ENCODE measurements around the gene MID2.
"Not testable (repeated sequence)": the region's sequence is repeated elsewhere in the genome, so short reads cannot be mapped to it uniquely, and the experiment has no call there.

The MID2 gene

GRCh38 chrX:107780525-107780924 is 45.1 kb upstream of the MID2 start:
- no peak overlapping the region for H3K4me3 ChIP-seq (replicated peaks; ENCODE audit: insufficient read depth, low read length)
- TF ChIP-seq REST (IDR thresholded peaks at IDR 0.05; ENCODE audit: insufficient replicate concordance, low read depth): no peak
- TF ChIP-seq POLR2AphosphoS5 (IDR thresholded peaks at IDR 0.05; ENCODE audit: low read depth): no peak
- no peak for TF ChIP-seq GABPA (IDR thresholded peaks at IDR 0.05; ENCODE audit: low read depth)
- TF ChIP-seq CTCF (IDR thresholded peaks at IDR 0.05; ENCODE audit: insufficient read depth, low read length): no peak
- no peak for TF ChIP-seq SPI1 (IDR thresholded peaks at IDR 0.05; ENCODE audit: borderline replicate concordance, low read depth)
- DNase-seq (ENCODE audit: low read depth in 1 of 2, low spot score in 1 of 2): no peak
- no peaks in the 10 kb centered on the region for H3K27me3 ChIP-seq (ENCODE audit: insufficient read depth, poor library complexity, severe bottlenecking)
- H3K27ac ChIP-seq (replicated peaks): no peak overlapping the region

- TF ChIP-seq POLR2AphosphoS5 (IDR thresholded peaks at IDR 0.05; ENCODE audit: low read depth): no peak
- no peak for TF ChIP-seq SPI1 (IDR thresholded peaks at IDR 0.05; ENCODE audit: borderline replicate concordance, low read depth)
- no peak for TF ChIP-seq CTCF (IDR thresholded peaks at IDR 0.05; ENCODE audit: insufficient read depth, low read length)
- DNase-seq (ENCODE audit: low read depth in 1 of 2, low spot score in 1 of 2): no peak
- no peak overlapping the region for H3K27ac ChIP-seq (replicated peaks)
- no peak overlapping the region for H3K4me3 ChIP-seq (replicated peaks; ENCODE audit: insufficient read depth, low read length)
- H3K27me3 ChIP-seq (ENCODE audit: insufficient read depth, poor library complexity, severe bottlenecking): no peaks in the 10 kb centered on the region
Observed at GRCh38 chrX:107787827-107788226, 37.8 kb upstream of the MID2 start.

GRCh38 chrX:107804427-107804826 is 21.2 kb upstream of the MID2 start:
- TF ChIP-seq SPI1 (IDR thresholded peaks at IDR 0.05; ENCODE audit: borderline replicate concordance, low read depth) (peak; percentile 77), REST (IDR thresholded peaks at IDR 0.05; ENCODE audit: insufficient replicate concordance, low read depth) (no peak)
- Histone ChIP-seq H3K4me3 (replicated peaks; ENCODE audit: insufficient read depth, low read length) (no peak overlapping the region), H3K27me3 (ENCODE audit: insufficient read depth, poor library complexity, severe bottlenecking) (no peaks in the 10 kb centered on the region), H3K27ac (replicated peaks) (no peak overlapping the region)
- peak in 1 of 2 experiments; percentile 39 for DNase-seq (ENCODE audit: low read depth in 1 of 2, low spot score in 1 of 2)

- no peaks in the 10 kb centered on the region for H3K27me3 ChIP-seq (ENCODE audit: insufficient read depth, poor library complexity, severe bottlenecking)
- TF ChIP-seq GABPA (IDR thresholded peaks at IDR 0.05; ENCODE audit: low read depth): no peak
- no peak for TF ChIP-seq CTCF (IDR thresholded peaks at IDR 0.05; ENCODE audit: insufficient read depth, low read length)
- no peak for TF ChIP-seq SPI1 (IDR thresholded peaks at IDR 0.05; ENCODE audit: borderline replicate concordance, low read depth)
- TF ChIP-seq POLR2AphosphoS5 (IDR thresholded peaks at IDR 0.05; ENCODE audit: low read depth): no peak
- no peak for TF ChIP-seq REST (IDR thresholded peaks at IDR 0.05; ENCODE audit: insufficient replicate concordance, low read depth)
- H3K4me3 ChIP-seq (replicated peaks; ENCODE audit: insufficient read depth, low read length): no peak overlapping the region
- H3K27ac ChIP-seq (replicated peaks): no peak overlapping the region
- no peak for DNase-seq (ENCODE audit: low read depth in 1 of 2, low spot score in 1 of 2)
Observed at GRCh38 chrX:107805179-107805578, 20.5 kb upstream of the MID2 start.

GRCh38 chrX:107810053-107810452 is 15.6 kb upstream of the MID2 start:
- not testable (repeated sequence) for H3K27me3 ChIP-seq (ENCODE audit: insufficient read depth, poor library complexity, severe bottlenecking); DNase-seq (ENCODE audit: low read depth in 1 of 2, low spot score in 1 of 2); H3K4me3 ChIP-seq (replicated peaks; ENCODE audit: insufficient read depth, low read length); H3K27ac ChIP-seq (replicated peaks)

Measured in HL-60 (cell line).